Esophagus squamous epithelium (tissue), 4 donors: Measurements from ENCODE around the gene MKNK2.

Source experiments
- CTCF ChIP-seq, 6 experiments: fragments of 450-650 bp in 4 of 6; fragments of 200-600 bp in 2 of 6; sonication (generic) in 2 of 6; IDR thresholded peaks; one replicate each; pipeline ENCODE4 v1.5.1; 2016 to 2019; ENCODE audit warnings: antibody characterized with exemption in 6 of 6, mild to moderate bottlenecking in 4 of 6, moderate library complexity in 4 of 6
- POLR2A ChIP-seq, 4 donors: fragments of 450-650 bp; IDR thresholded peaks; one replicate each; pipeline ENCODE4 v1.6.1; 2017; ENCODE audit warnings: antibody characterized with exemption in 4 of 4, mild to moderate bottlenecking in 4 of 4, moderate library complexity in 3 of 4

- TF ChIP-seq CTCF (IDR thresholded peaks at IDR 0.05) (no peak), POLR2A (IDR thresholded peaks at IDR 0.05) (peak in 1 of 4 donors; percentile 5)
Observed at GRCh38 chr19:2081873-2082810, 31.1 kb upstream of the MKNK2 start.
